Tibial artery (tissue), 4 donors: ENCODE results near the gene DNAJC7.
"Not testable (repeated sequence)": the region's sequence is repeated elsewhere in the genome, so short reads cannot be mapped to it uniquely, and the experiment has no call there.

Experiments
- DNase-seq, 2 donors: peaks; one replicate each; pipeline ENCODE4 v3.0.0-alpha.2; 2019
- H3K27ac ChIP-seq, 2 donors: fragments of 200-600 bp; sonication (generic) in 1 of 2; 1 replicate in 1 of 2; 2 replicates in 1 of 2; pipeline ENCODE4 v1.5.1; 2018 to 2019; ENCODE audit warnings: mild to moderate bottlenecking in 1 of 2
- H3K27me3 ChIP-seq, 2 donors: fragments of 200-600 bp; sonication (generic) in 1 of 2; one replicate each; pipeline versions ENCODE4 v1.5.1 to v1.6.0; 2016 to 2019
- H3K36me3 ChIP-seq, 3 donors: fragments of 200-600 bp; sonication (generic) in 2 of 3; one replicate each; pipeline ENCODE4 v1.5.1; 2016 to 2019; ENCODE audit warnings: mild to moderate bottlenecking in 2 of 3
- H3K4me1 ChIP-seq, 4 donors: fragments of 200-600 bp; sonication (generic) in 2 of 4; 1 replicate in 3 of 4; 2 replicates in 1 of 4; pipeline ENCODE4 v1.5.1; 2016 to 2019
- H3K4me3 ChIP-seq, 2 donors: fragments of 200-600 bp; sonication (generic) in 1 of 2; 1 replicate in 1 of 2; 2 replicates in 1 of 2; pipeline ENCODE4 v1.5.1; 2018 to 2019; ENCODE audit warnings: mild to moderate bottlenecking in 2 of 2
- H3K9me3 ChIP-seq, 3 donors: fragments of 200-600 bp; sonication (generic) in 1 of 3; one replicate each; pipeline ENCODE4 v1.5.1; 2016 to 2019
- CTCF ChIP-seq, 2 experiments: fragments of 200-600 bp in 1 of 2; fragments of 450-650 bp in 1 of 2; IDR thresholded peaks; one replicate each; pipeline ENCODE4 v1.5.1; 2017 to 2019; ENCODE audit warnings: antibody characterized with exemption in 2 of 2, mild to moderate bottlenecking in 1 of 2, moderate library complexity in 1 of 2
- intact Hi-C: fragments of 100-400 bp; cut with DNase I; formaldehyde crosslinking; loops from one replicate; pipeline ENCODE4 v1.15.0; 2023; ENCODE audit warnings: low total_unique reads

The DNAJC7 gene

GRCh38 chr17:41937970-41938954 is 79.0 kb downstream of the DNAJC7 start:
- DNase-seq: no peak
- intact Hi-C loops: no loop called here
- H3K36me3 ChIP-seq: peaks cover 0 to 35% (median 8%) of the 10 kb centered on the region in 3 donors
- H3K9me3 ChIP-seq: no peaks in the 10 kb centered on the region
- no peak for TF ChIP-seq CTCF (IDR thresholded peaks at IDR 0.05)
- no peak overlapping the region for H3K4me3 ChIP-seq
- H3K27ac ChIP-seq: no peak overlapping the region
- H3K27me3 ChIP-seq: no peaks in the 10 kb centered on the region
- no peaks in the 10 kb centered on the region for H3K4me1 ChIP-seq

DNA sequence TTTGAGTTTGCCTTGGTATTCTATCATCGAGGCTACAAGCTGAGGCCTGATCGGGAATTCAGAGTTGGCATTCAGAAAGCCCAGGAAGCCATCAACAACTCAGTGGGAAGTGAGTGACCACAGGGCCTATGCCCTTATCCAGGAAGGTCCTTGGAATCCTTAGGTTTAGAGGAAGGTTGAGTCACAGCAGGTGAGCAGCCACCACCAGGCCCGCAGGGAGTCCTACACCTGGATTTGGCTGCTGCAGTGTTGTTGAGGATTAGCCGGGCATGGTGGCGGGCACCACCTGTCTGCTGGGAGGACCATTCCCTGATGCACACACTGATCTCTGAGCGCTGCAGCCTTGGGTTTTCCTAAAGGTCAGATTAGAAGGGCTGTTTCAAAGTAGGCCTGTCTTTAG is 81.6 kb downstream of the DNAJC7 start:
- no peak for DNase-seq
- H3K36me3 ChIP-seq: peaks cover 0 to 35% (median 8%) of the 10 kb centered on the region in 3 donors
- H3K4me1 ChIP-seq: peaks cover 0 to 7% (median 0%) of the 10 kb centered on the region in 4 donors
- no peaks in the 10 kb centered on the region for H3K27me3 ChIP-seq
- intact Hi-C loops: no loop called here
- no peaks in the 10 kb centered on the region for H3K9me3 ChIP-seq
- no peak for TF ChIP-seq CTCF (IDR thresholded peaks at IDR 0.05)
- no peak overlapping the region for H3K4me3 ChIP-seq
- no peak overlapping the region for H3K27ac ChIP-seq

GRCh38 chr17:41932816-41933389 is 84.3 kb downstream of the DNAJC7 start:
- no peak overlapping the region for H3K4me3 ChIP-seq
- DNase-seq: no peak
- intact Hi-C loops: no loop called here
- TF ChIP-seq CTCF (IDR thresholded peaks at IDR 0.05): no peak
- peaks cover 0 to 18% (median 11%) of the 10 kb centered on the region in 4 donors for H3K4me1 ChIP-seq
- no peaks in the 10 kb centered on the region for H3K27me3 ChIP-seq
- H3K9me3 ChIP-seq: no peaks in the 10 kb centered on the region
- no peak overlapping the region for H3K27ac ChIP-seq
- peaks cover 0 to 23% (median 8%) of the 10 kb centered on the region in 3 donors for H3K36me3 ChIP-seq

- H3K4me3 ChIP-seq, H3K27ac ChIP-seq, DNase-seq, H3K27me3 ChIP-seq, intact Hi-C loops, H3K9me3 ChIP-seq: not testable (repeated sequence)
- peaks cover 0 to 18% (median 11%) of the 10 kb centered on the region in 4 donors for H3K4me1 ChIP-seq
- H3K36me3 ChIP-seq: peaks cover 0 to 21% (median 8%) of the 10 kb centered on the region in 3 donors
Measured at GRCh38 chr17:41931715-41932114, 85.5 kb downstream of the DNAJC7 start.

DNA sequence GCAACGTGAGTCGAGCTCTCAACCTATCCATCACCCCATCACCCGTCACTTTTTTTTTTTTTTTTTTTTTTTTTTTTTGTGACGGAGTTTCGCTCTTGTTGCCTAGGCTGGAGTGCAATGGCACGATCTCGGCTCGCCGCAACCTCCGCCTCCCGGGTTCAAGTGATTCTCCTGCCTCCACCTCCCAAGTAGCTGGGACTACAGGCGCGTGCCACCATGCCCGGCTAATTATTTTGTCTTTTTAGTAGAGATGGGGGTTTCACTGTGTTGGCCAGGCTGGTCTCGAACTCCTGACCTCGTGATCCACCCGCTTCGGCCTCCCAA is 86.4 kb downstream of the DNAJC7 start:
- Histone ChIP-seq H3K36me3 (peaks cover 0 to 12% (median under 1%) of the 10 kb centered on the region in 3 donors), H3K27ac (peak overlapping the region; percentile 77 to 89), H3K4me3 (peak overlapping the region; percentile 59 to 62), H3K4me1 (peaks cover 0 to 18% (median 11%) of the 10 kb centered on the region in 4 donors)
- intact Hi-C loops, DNase-seq, H3K9me3 ChIP-seq, H3K27me3 ChIP-seq: not testable (repeated sequence)

DNA sequence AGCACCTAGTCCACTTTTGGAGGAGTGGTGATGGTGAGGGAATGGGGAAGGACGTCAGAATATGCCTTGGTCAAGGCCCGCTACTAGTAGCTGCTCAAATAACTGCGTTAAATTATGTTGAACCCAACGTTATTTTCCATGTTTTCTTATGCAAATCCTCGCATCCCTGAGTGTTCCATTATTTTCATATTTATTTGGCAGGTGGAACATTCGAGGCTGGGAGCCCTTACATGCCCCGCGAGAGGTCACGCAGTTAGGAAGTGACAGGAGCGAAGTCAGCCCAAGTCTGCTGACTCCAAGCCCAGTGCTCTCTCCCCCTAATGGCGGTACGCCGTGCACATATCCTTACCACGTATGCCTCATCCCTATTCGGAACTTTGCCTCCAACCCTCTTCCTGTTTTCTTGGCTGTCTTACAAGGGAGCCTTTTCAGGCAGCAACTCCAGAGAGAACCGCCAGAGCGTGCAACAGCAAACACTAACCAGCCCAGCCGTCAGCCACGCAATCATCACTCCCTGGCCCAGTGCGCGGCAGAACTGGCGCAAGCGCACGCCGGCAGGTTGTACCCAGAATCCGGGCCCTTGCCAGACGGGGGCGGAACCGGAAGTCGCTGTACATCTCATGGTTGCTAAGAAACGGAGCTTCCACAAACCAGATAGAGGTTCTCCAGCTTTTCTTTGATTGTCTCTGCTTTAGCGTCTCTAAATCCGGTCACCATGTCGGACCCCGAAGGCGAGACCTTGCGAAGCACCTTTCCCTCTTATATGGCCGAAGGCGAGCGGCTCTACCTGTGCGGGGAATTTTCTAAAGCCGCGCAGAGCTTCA is 87.0 kb downstream of the DNAJC7 start, which contains the start of gene ODAD4:
ODAD4 (plus strand) TSS at position 609 of the 824 bp plus-strand sequence; CDS start at position 716, 107 bp downstream.
- peak; percentile 96 to 98 for DNase-seq
- intact Hi-C loops: no loop called here
- peak within 1 kb of the TSS; percentile 77 to 89 for H3K27ac ChIP-seq

More for the DNA sequence above, 87.0 kb downstream of the DNAJC7 start, which contains the start of gene ODAD4:
- peaks cover 0 to 18% (median 11%) of the 10 kb centered on the region in 4 donors for H3K4me1 ChIP-seq
- TF ChIP-seq CTCF (IDR thresholded peaks at IDR 0.05): peak; percentile 44 to 65
- H3K36me3 ChIP-seq: peaks cover 0 to 6% (median 0%) of the 10 kb centered on the region in 3 donors
- no peaks in the 10 kb centered on the region for H3K9me3 ChIP-seq
- H3K27me3 ChIP-seq: no peaks in the 10 kb centered on the region
- H3K4me3 ChIP-seq: peak within 1 kb of the TSS; percentile 59 to 62
